Omental fat pad (tissue), 4 donors: ENCODE measurements around the gene POMP. TPM values are rescaled to one million over a fixed set of nuclear protein-coding genes. Genes with fewer than 3 reads are reported as not detected.

Source experiments
- ATAC-seq: fragments of 150-250 bp; one replicate; pipeline ENCODE4 v1.9.1; 2016; ENCODE audit warnings: mild to moderate bottlenecking, moderate library complexity; ENCODE audit not compliant: low FRiP score
- DNase-seq: peaks from one replicate; pipeline ENCODE4 v3.0.0-alpha.2; 2019; ENCODE audit warnings: low spot score
- total RNA-seq, 4 donors: library from RNA; depleted of rRNA; stranded (reverse); fragments of >200 nt; gene quantifications; one replicate each; pipeline ENCODE4 v1.1.0, GENCODE V29; 2016
- TF ChIP-seq, protein P1 (sequence below), 3 donors: fragments of 450-650 bp; IDR thresholded peaks; one replicate each; pipeline ENCODE4 v1.5.1; 2016 to 2017; ENCODE audit warnings: antibody characterized with exemption in 3 of 3, mild to moderate bottlenecking in 3 of 3, moderate library complexity in 2 of 3

Gene POMP
- total RNA-seq, 4 donors from 2014 or later = 67.4 to 85.0 (median 81.4) TPM

- no peak for ATAC-seq
- TF ChIP-seq, protein P1, sequence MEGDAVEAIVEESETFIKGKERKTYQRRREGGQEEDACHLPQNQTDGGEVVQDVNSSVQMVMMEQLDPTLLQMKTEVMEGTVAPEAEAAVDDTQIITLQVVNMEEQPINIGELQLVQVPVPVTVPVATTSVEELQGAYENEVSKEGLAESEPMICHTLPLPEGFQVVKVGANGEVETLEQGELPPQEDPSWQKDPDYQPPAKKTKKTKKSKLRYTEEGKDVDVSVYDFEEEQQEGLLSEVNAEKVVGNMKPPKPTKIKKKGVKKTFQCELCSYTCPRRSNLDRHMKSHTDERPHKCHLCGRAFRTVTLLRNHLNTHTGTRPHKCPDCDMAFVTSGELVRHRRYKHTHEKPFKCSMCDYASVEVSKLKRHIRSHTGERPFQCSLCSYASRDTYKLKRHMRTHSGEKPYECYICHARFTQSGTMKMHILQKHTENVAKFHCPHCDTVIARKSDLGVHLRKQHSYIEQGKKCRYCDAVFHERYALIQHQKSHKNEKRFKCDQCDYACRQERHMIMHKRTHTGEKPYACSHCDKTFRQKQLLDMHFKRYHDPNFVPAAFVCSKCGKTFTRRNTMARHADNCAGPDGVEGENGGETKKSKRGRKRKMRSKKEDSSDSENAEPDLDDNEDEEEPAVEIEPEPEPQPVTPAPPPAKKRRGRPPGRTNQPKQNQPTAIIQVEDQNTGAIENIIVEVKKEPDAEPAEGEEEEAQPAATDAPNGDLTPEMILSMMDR (IDR thresholded peaks at IDR 0.05) = no peak
Observed at GRCh38 chr13:28623782-28624706, 34.9 kb upstream of the POMP start.

GRCh38 chr13:28624707-28625432 lies 34.1 kb upstream of the POMP start:
- DNase-seq (no peak), ATAC-seq (no peak)
- TF ChIP-seq, protein P1 (IDR thresholded peaks at IDR 0.05) = no peak

More at GRCh38 chr13:28623782-28624706, 34.9 kb upstream of the POMP start:
- DNase-seq = no peak

DNA sequence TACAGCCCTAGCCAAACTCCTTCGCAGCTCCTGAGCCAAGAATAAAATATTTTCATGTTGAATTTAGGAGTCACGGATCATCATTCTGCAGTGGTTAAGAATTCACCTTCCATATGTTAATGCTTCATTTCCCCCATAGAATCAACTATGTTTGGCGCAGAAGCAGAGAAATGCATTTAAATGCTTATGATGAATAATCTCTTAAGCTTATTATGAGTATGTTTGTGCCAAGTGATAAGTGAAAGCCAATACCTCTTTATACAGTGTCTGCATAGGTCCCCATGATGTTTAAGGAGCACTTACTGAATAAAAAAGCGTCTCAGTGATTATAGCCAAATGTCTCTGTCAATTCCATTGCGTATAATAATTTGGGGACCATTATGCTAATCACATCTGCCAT lies 32.7 kb upstream of the POMP start:
- TF ChIP-seq, protein P1 (IDR thresholded peaks at IDR 0.05) = no peak
- no peak for DNase-seq
- no peak for ATAC-seq

GRCh38 chr13:28628241-28628640 lies 30.7 kb upstream of the POMP start:
- DNase-seq (no peak), ATAC-seq (no peak)
- TF ChIP-seq, protein P1 (IDR thresholded peaks at IDR 0.05) = no peak

GRCh38 chr13:28630869-28631268 lies 28.1 kb upstream of the POMP start:
- no peak for ATAC-seq
- TF ChIP-seq, protein P1 (IDR thresholded peaks at IDR 0.05) = no peak
- no peak for DNase-seq

- no peak for DNase-seq
- TF ChIP-seq, protein P1 (IDR thresholded peaks at IDR 0.05) = no peak
- no peak for ATAC-seq
Observed at GRCh38 chr13:28631801-28632200, 27.1 kb upstream of the POMP start.
